DND-41 (cell line): ENCODE measurements around the gene GADL1.

Experiments used
- ATAC-seq: fragments of 200-7000 bp; cut with Tn5 transposase; 3 replicates; pipeline ENCODE4 v1.9.1; 2021; ENCODE audit warnings: low read depth; ENCODE audit not compliant: insufficient read depth
- DNase-seq: peaks from one replicate; pipeline ENCODE4 v3.0.0-alpha.2; 2020
- H2AFZ ChIP-seq: 2 replicates; pipeline ENCODE4 v1.6.0; 2012; ENCODE audit warnings: low read depth, low read length
- H3K27ac ChIP-seq: 2 replicates; pipeline ENCODE4 v1.5.1; 2012; ENCODE audit warnings: low read length, inconsistent platforms
- H3K27me3 ChIP-seq: fragments of 200-600 bp; sonication (generic); 2 replicates; pipeline ENCODE4 v1.6.0; 2012; ENCODE audit warnings: low read length, mild to moderate bottlenecking, inconsistent platforms; ENCODE audit not compliant: insufficient read depth, poor library complexity
- H3K36me3 ChIP-seq: 2 replicates; pipeline ENCODE4 v1.5.1; 2012; ENCODE audit warnings: low read length, inconsistent platforms; ENCODE audit not compliant: insufficient read depth
- H3K4me1 ChIP-seq: 2 replicates; pipeline ENCODE4 v1.5.1; 2012; ENCODE audit warnings: mild to moderate bottlenecking, low read length; ENCODE audit not compliant: insufficient read depth
- H3K4me2 ChIP-seq: 2 replicates; pipeline ENCODE4 v1.6.0; 2012; ENCODE audit warnings: mild to moderate bottlenecking, moderate library complexity, low read length, inconsistent platforms; ENCODE audit not compliant: insufficient read depth
- H3K4me3 ChIP-seq, 2 experiments: fragments of 200-600 bp in 1 of 2; shearing (Covaris generic) in 1 of 2; 2 replicates each; pipeline ENCODE4 v1.5.1; 2012 to 2016; ENCODE audit warnings: inconsistent platforms in 2 of 2, low read length in 2 of 2, mild to moderate bottlenecking in 2 of 2, low read depth in 1 of 2, moderate library complexity in 1 of 2
- H3K79me2 ChIP-seq: 2 replicates; pipeline ENCODE4 v1.6.0; 2012; ENCODE audit warnings: low read length, inconsistent platforms; ENCODE audit not compliant: insufficient read depth
- H3K9ac ChIP-seq: 2 replicates; pipeline ENCODE4 v1.6.0; 2012; ENCODE audit warnings: low read depth, mild to moderate bottlenecking, inconsistent platforms, low read length, moderate library complexity
- H3K9me3 ChIP-seq: 2 replicates; pipeline ENCODE4 v1.5.1; 2012; ENCODE audit warnings: low read length, moderate library complexity, mild to moderate bottlenecking, inconsistent platforms; ENCODE audit not compliant: insufficient read depth, severe bottlenecking
- H4K20me1 ChIP-seq: 2 replicates; pipeline ENCODE4 v1.6.0; 2012; ENCODE audit warnings: low read length; ENCODE audit not compliant: insufficient read depth
- CTCF ChIP-seq: IDR thresholded peaks from 2 replicates; pipeline ENCODE4 v1.5.1; 2012; ENCODE audit warnings: borderline replicate concordance, low read length, moderate library complexity, mild to moderate bottlenecking; ENCODE audit not compliant: poor library complexity, severe bottlenecking; ENCODE audit errors: extremely low read depth
- EZH2 ChIP-seq: IDR thresholded peaks from 3 replicates; pipeline ENCODE4 v1.6.1; 2012; ENCODE audit warnings: borderline replicate concordance, low read depth, mild to moderate bottlenecking, moderate library complexity, low read length, inconsistent platforms; ENCODE audit not compliant: severe bottlenecking

The GADL1 gene

GRCh38 chr3:30811151-30811795 lies 83.2 kb downstream of the GADL1 start:
- Histone ChIP-seq H3K4me1 (peaks cover 6% of the 10 kb centered on the region; the same call in 1 of the 2 replicates), H3K4me2 (no peak overlapping the region), H3K27me3 (no peaks in the 10 kb centered on the region), H3K4me3 (no peak overlapping the region), H4K20me1 (no peaks in the 10 kb centered on the region), H3K9ac (no peak overlapping the region), H3K27ac (no peak overlapping the region), H3K79me2 (no peaks in the 10 kb centered on the region), H3K36me3 (no peaks in the 10 kb centered on the region), H3K9me3 (no peaks in the 10 kb centered on the region), H2AFZ (no peak overlapping the region)
- DNase-seq (no peak), ATAC-seq (no peak)
- no peak for TF ChIP-seq CTCF
- no peak for TF ChIP-seq EZH2

GRCh38 chr3:30810625-30811024 lies 83.8 kb downstream of the GADL1 start:
- no peaks in the 10 kb centered on the region for H3K36me3 ChIP-seq
- peaks cover 6% of the 10 kb centered on the region; the same call in 1 of the 2 replicates for H3K4me1 ChIP-seq
- no peaks in the 10 kb centered on the region for H3K9me3 ChIP-seq
- H3K4me3 ChIP-seq: no peak overlapping the region
- no peak for TF ChIP-seq EZH2
- TF ChIP-seq CTCF: no peak
- no peak overlapping the region for H2AFZ ChIP-seq
- ATAC-seq: peak; percentile 54; the same call in 2 of the 3 replicates
- no peaks in the 10 kb centered on the region for H3K27me3 ChIP-seq
- peak; percentile 35 for DNase-seq
- H3K27ac ChIP-seq: no peak overlapping the region
- H3K4me2 ChIP-seq: no peak overlapping the region
- H4K20me1 ChIP-seq: no peaks in the 10 kb centered on the region
- no peak overlapping the region for H3K9ac ChIP-seq
- no peaks in the 10 kb centered on the region for H3K79me2 ChIP-seq

- no peaks in the 10 kb centered on the region for H3K27me3 ChIP-seq
- TF ChIP-seq EZH2 (no peak), CTCF (no peak)
- ATAC-seq: no peak
These were observed 88.8 kb downstream of the GADL1 start for GRCh38 chr3:30805695-30806094.

More at GRCh38 chr3:30805695-30806094, 88.8 kb downstream of the GADL1 start:
- H3K4me1 ChIP-seq: peaks cover 3% of the 10 kb centered on the region
- no peak for DNase-seq
- no peaks in the 10 kb centered on the region for H4K20me1 ChIP-seq
- H3K79me2 ChIP-seq: no peaks in the 10 kb centered on the region
- no peaks in the 10 kb centered on the region for H3K36me3 ChIP-seq
- no peak overlapping the region for H3K9ac ChIP-seq
- H2AFZ ChIP-seq: no peak overlapping the region
- no peak overlapping the region for H3K4me3 ChIP-seq
- H3K27ac ChIP-seq: no peak overlapping the region
- no peaks in the 10 kb centered on the region for H3K9me3 ChIP-seq
- H3K4me2 ChIP-seq: no peak overlapping the region
